HepG2 (cell line): ENCODE data around the gene ZNF383. TPM values are rescaled to one million over a fixed set of nuclear protein-coding genes. Genes with fewer than 3 reads are reported as not detected.
A peak's percentile ranks its signal among the peaks of the same experiment; 100 is the strongest.

Source experiments
- AGO2 ChIP-seq: fragments of 200-400 bp; formaldehyde crosslinking; optimal IDR thresholded peaks from 2 replicates; pipeline ENCODE3; 2017; ENCODE audit warnings: mild to moderate bottlenecking, low read depth, low read length, moderate library complexity
- AHR ChIP-seq: IDR thresholded peaks from 2 replicates; pipeline ENCODE4 v1.6.1; 2018; ENCODE audit warnings: missing genetic modification reagents, missing compliant biosample characterization
- ATRX ChIP-seq: sonication (generic); formaldehyde crosslinking; IDR thresholded peaks from 2 replicates; pipeline ENCODE4 v1.4.0; 2020; ENCODE audit warnings: missing genetic modification reagents, borderline replicate concordance
- BHLHE40 ChIP-seq: IDR thresholded peaks from 2 replicates; pipeline ENCODE4 v1.6.1; 2011; ENCODE audit warnings: low read length, improper control_type of control experiment
- CBX5 ChIP-seq: sonication (generic); formaldehyde crosslinking; IDR thresholded peaks from 2 replicates; pipeline ENCODE4 v1.4.0; 2020; ENCODE audit warnings: missing genetic modification reagents, borderline replicate concordance
- CEBPG ChIP-seq: IDR thresholded peaks from 2 replicates; pipeline ENCODE4 v1.6.1; 2016
- HNRNPH1 ChIP-seq: fragments of 200-400 bp; formaldehyde crosslinking; optimal IDR thresholded peaks from 2 replicates; pipeline ENCODE3; 2017; ENCODE audit warnings: mild to moderate bottlenecking, low read depth, low read length
- KLF15 ChIP-seq: sonication (generic); formaldehyde crosslinking; IDR thresholded peaks from 2 replicates; pipeline ENCODE4 v1.8.1; 2023; ENCODE audit warnings: borderline replicate concordance, mild to moderate bottlenecking, inconsistent platforms, missing genetic modification reagents, mixed read lengths
- MAX ChIP-seq: IDR thresholded peaks from 2 replicates; pipeline ENCODE4 v1.6.1; 2012; ENCODE audit warnings: inconsistent platforms
- SAFB2 ChIP-seq: sonication (generic); formaldehyde crosslinking; IDR thresholded peaks from 2 replicates; pipeline ENCODE4 v1.5.1; 2020; ENCODE audit warnings: missing genetic modification reagents, low read depth, mild to moderate bottlenecking, borderline replicate concordance
- SALL1 ChIP-seq: sonication (generic); formaldehyde crosslinking; IDR thresholded peaks from 2 replicates; pipeline ENCODE4 v1.8.0; 2022; ENCODE audit warnings: mild to moderate bottlenecking, missing genetic modification reagents
- SOX13 ChIP-seq, 3 experiments: fragments of 450-650 bp in 1 of 3; sonication (generic) in 1 of 3; formaldehyde crosslinking in 1 of 3; IDR thresholded peaks in 2 of 3; conservative IDR thresholded peaks in 1 of 3; 2 replicates each; pipeline versions ENCODE4 v1.5.0 to v1.6.1; 2016 to 2020; ENCODE audit warnings: antibody characterized with exemption in 1 of 3, mild to moderate bottlenecking in 1 of 3, missing compliant biosample characterization in 1 of 3, missing genetic modification reagents in 1 of 3, moderate library complexity in 1 of 3
- THAP11 ChIP-seq: IDR thresholded peaks from 2 replicates; pipeline ENCODE4 v1.6.1; 2016; ENCODE audit warnings: missing biosample characterization, missing genetic modification reagents
- ZMYM3 ChIP-seq: sonication (generic); formaldehyde crosslinking; IDR thresholded peaks from 2 replicates; pipeline ENCODE4 v1.5.1; 2020; ENCODE audit warnings: mild to moderate bottlenecking, missing genetic modification reagents
- ZNF20 ChIP-seq: sonication (generic); formaldehyde crosslinking; IDR thresholded peaks from 2 replicates; pipeline ENCODE4 v1.4.0; 2020; ENCODE audit warnings: mild to moderate bottlenecking, moderate library complexity, missing genetic modification reagents
- ZNF232 ChIP-seq: sonication (generic); formaldehyde crosslinking; IDR thresholded peaks from 2 replicates; pipeline ENCODE4 v1.4.0; 2020; ENCODE audit warnings: missing genetic modification reagents, borderline replicate concordance
- ZNF597 ChIP-seq: sonication (generic); formaldehyde crosslinking; IDR thresholded peaks from 2 replicates; pipeline ENCODE4 v1.5.0; 2020; ENCODE audit warnings: missing genetic modification reagents
- ZNF776 ChIP-seq: sonication (generic); formaldehyde crosslinking; IDR thresholded peaks from 2 replicates; pipeline ENCODE4 v1.4.0; 2020; ENCODE audit warnings: mild to moderate bottlenecking, missing genetic modification reagents
- ZNF841 ChIP-seq: sonication (generic); formaldehyde crosslinking; IDR thresholded peaks from 2 replicates; pipeline ENCODE4 v1.8.1; 2023; ENCODE audit warnings: missing genetic modification reagents, borderline replicate concordance
- polyA plus RNA-seq, 8 experiments: library from polyadenylated mRNA; depleted of rRNA in 3 of 8; stranded (reverse) in 7 of 8; unstranded in 1 of 8; fragments of >200 nt; fragmentation: Illumina TruSeq in 4 of 8; extraction: Trizol in 4 of 8; gene quantifications; 2 replicates each; pipeline versions ENCODE4 v1.2.1 to v1.2.3, GENCODE V29; 2011 to 2016; ENCODE audit warnings: low read depth in 4 of 8, missing spikeins in 1 of 8, mixed read lengths in 1 of 8; ENCODE audit not compliant: insufficient read depth in 1 of 8
- total RNA-seq, 5 experiments: library from RNA; depleted of rRNA; stranded (reverse); fragments of >200 nt; fragmentation: Illumina TruSeq; extraction: Trizol; gene quantifications; 2 replicates each; pipeline ENCODE4 v1.2.3, GENCODE V29; 2016; ENCODE audit warnings: low read depth in 1 of 5
- TF ChIP-seq, protein P1 (sequence below): sonication (generic); formaldehyde crosslinking; IDR thresholded peaks from 2 replicates; pipeline ENCODE4 v1.4.0; 2020; ENCODE audit warnings: mild to moderate bottlenecking, missing genetic modification reagents, borderline replicate concordance
- TF ChIP-seq, protein P2 (sequence below): sonication (generic); formaldehyde crosslinking; IDR thresholded peaks from 2 replicates; pipeline ENCODE4 v1.8.1; 2023; ENCODE audit warnings: mild to moderate bottlenecking, missing genetic modification reagents

ZNF383 gene
- total and polyA plus RNA-seq, 2 of the 13 experiments (the other 11 are each of a cell fraction or from before 2014, with no cell fraction given): 2.6 to 4.1 TPM

DNA sequence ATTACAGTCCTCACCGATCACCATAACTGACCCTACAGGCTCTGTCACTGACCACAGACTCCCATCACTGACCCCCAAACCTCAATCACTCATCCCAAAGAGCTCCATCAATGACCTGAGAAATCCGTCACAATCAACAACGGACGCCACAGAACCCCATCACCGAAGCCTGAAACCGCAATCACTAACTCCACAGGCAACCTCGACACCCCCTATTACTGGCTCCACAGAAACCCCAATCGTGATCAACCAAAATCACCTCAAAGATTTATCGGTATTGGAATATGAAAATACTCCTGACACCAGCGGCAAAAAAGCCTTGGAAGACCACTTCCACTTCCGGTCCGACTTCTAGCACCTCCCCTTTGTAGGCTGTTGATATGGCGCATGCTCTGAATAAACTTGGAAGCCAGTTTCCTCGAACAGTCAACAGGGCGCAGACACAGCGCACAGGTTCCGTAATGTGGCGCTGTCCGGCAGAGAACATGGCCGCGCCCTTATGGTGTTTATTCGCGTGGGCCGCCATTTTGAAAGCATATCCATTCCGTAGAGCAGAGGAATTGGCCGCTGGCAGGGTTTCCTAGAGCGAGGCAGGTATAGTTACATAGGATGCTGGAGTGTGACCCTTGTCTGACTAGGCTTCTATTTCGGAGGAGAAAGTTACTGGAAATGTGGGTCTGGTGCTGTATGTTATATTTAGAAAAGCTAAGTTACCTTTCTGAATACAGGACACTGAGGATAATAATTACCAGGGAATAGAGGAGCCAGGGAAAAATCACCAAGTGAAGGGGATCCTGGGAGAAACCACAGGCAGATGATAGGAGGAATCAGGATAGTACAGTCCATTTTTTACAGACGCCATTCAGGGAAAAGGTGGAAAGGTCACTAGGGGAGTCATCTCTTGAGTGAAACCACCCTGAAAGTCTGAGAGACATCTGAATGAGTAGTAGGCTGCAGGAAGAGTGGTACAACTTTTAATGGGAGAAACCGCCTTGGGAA is 45.3 kb upstream of the ZNF383 start, which contains the start of gene ZNF585A (continued):
- TF ChIP-seq KLF15 (CRISPR knock-in tag) (no peak), ZNF841 (CRISPR knock-in tag) (no peak), ZNF597 (CRISPR knock-in tag) (no peak), ATRX (no peak), SALL1 (CRISPR knock-in tag) (no peak; the same call in 1 of the 2 replicates), ZMYM3 (peak; percentile 35; the same call in 1 of the 2 replicates), HNRNPH1 (no peak), SOX13 (IDR thresholded peaks at IDR 0.05) (no peak), SOX13 (CRISPR knock-in tag; conservative IDR thresholded peaks at IDR 0.05 in 1 of 2, IDR thresholded peaks at IDR 0.05 in 1 of 2) (0 out of 4 replicates have a peak, but pooled peaks of 1 of the 2 experiments have one; percentile 5), SAFB2 (no peak), CEBPG (0 out of 2 replicates have a peak, but pooled peaks have one; percentile 9), THAP11 (CRISPR knock-in tag) (peak; percentile 97), ZNF20 (CRISPR knock-in tag) (no peak), AHR (CRISPR knock-in tag) (0 out of 2 replicates have a peak, but pooled peaks have one; percentile 60), ZNF232 (CRISPR knock-in tag) (no peak), MAX (peak; percentile 55; the same call in 1 of the 2 replicates), ZNF776 (no peak), CBX5 (CRISPR knock-in tag) (0 out of 2 replicates have a peak, but pooled peaks have one; percentile 48), BHLHE40 (no peak), AGO2 (no peak)
- TF ChIP-seq, protein P1, sequence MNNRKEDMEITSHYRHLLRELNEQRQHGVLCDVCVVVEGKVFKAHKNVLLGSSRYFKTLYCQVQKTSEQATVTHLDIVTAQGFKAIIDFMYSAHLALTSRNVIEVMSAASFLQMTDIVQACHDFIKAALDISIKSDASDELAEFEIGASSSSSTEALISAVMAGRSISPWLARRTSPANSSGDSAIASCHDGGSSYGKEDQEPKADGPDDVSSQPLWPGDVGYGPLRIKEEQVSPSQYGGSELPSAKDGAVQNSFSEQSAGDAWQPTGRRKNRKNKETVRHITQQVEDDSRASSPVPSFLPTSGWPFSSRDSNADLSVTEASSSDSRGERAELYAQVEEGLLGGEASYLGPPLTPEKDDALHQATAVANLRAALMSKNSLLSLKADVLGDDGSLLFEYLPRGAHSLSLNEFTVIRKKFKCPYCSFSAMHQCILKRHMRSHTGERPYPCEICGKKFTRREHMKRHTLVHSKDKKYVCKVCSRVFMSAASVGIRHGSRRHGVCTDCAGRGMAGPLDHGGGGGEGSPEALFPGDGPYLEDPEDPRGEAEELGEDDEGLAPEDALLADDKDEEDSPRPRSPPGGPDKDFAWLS: no peak
- TF ChIP-seq, protein P2, sequence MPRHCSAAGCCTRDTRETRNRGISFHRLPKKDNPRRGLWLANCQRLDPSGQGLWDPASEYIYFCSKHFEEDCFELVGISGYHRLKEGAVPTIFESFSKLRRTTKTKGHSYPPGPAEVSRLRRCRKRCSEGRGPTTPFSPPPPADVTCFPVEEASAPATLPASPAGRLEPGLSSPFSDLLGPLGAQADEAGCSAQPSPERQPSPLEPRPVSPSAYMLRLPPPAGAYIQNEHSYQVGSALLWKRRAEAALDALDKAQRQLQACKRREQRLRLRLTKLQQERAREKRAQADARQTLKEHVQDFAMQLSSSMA (CRISPR knock-in tag): peak; percentile 44; the same call in 1 of the 2 replicates
